GM12878 (cell line): ENCODE results near the gene ABCA2.
"Not testable (repeated sequence)": the region's sequence is repeated elsewhere in the genome, so short reads cannot be mapped to it uniquely, and the experiment has no call there.

Source experiments
- ATF7 ChIP-seq: fragments of 450-650 bp; IDR thresholded peaks from 2 replicates; pipeline ENCODE4 v1.6.1; 2016; ENCODE audit warnings: low read depth, mild to moderate bottlenecking
- CBX3 ChIP-seq: fragments of 200-600 bp; sonication (generic); IDR thresholded peaks from 2 replicates; pipeline ENCODE4 v1.6.1; 2016; ENCODE audit warnings: low read depth, borderline replicate concordance
- CHD4 ChIP-seq: fragments of 200-600 bp; sonication (generic); IDR thresholded peaks from 2 replicates; pipeline ENCODE4 v1.6.1; 2016; ENCODE audit warnings: mild to moderate bottlenecking
- GABPA ChIP-seq: IDR thresholded peaks from 2 replicates; pipeline ENCODE4 v1.6.1; 2014; ENCODE audit warnings: antibody characterized with exemption, low read depth, mild to moderate bottlenecking, inconsistent platforms
- HCFC1 ChIP-seq: fragments of 150-350 bp; IDR thresholded peaks from 2 replicates; pipeline ENCODE4 v1.6.1; 2014; ENCODE audit warnings: low read length
- MAX ChIP-seq: IDR thresholded peaks from 2 replicates; pipeline ENCODE4 v1.6.1; 2012; ENCODE audit warnings: low read depth, low read length, improper control_type of control experiment
- RCOR1 ChIP-seq: conservative IDR thresholded peaks from 2 replicates; pipeline ENCODE4 v1.6.1; 2012; ENCODE audit warnings: low read depth, low read length, improper control_type of control experiment
- RELA ChIP-seq: fragments of 450-650 bp; IDR thresholded peaks from 2 replicates; pipeline ENCODE4 v1.8.0; 2014; ENCODE audit warnings: borderline replicate concordance; ENCODE audit not compliant: partially characterized antibody
- RFX5 ChIP-seq: IDR thresholded peaks from 2 replicates; pipeline ENCODE4 v1.6.1; 2011; ENCODE audit warnings: low read depth, low read length, improper control_type of control experiment
- TCF12 ChIP-seq: IDR thresholded peaks from 2 replicates; pipeline ENCODE4 v1.6.1; 2011; ENCODE audit warnings: low read depth, mild to moderate bottlenecking, low read length
- ZNF24 ChIP-seq: fragments of 450-650 bp; IDR thresholded peaks from 2 replicates; pipeline ENCODE4 v1.6.1; 2017; ENCODE audit warnings: antibody characterized with exemption, mild to moderate bottlenecking
- TF ChIP-seq, protein P1 (sequence below): IDR thresholded peaks from 2 replicates; pipeline ENCODE4 v1.6.1; 2012; ENCODE audit warnings: mild to moderate bottlenecking, low read depth, low read length
- TF ChIP-seq, protein P2 (sequence below), 3 experiments: IDR thresholded peaks in 2 of 3; conservative IDR thresholded peaks in 1 of 3; 2 replicates each; pipeline ENCODE4 v1.5.1; 2011; ENCODE audit warnings: low read depth in 3 of 3, low read length in 3 of 3, mild to moderate bottlenecking in 3 of 3, control low read depth in 2 of 3, moderate library complexity in 2 of 3, inconsistent platforms in 1 of 3, mixed read lengths in 1 of 3; ENCODE audit not compliant: control insufficient read depth in 2 of 3, insufficient read depth in 1 of 3; ENCODE audit errors: extremely low read depth in 1 of 3

GRCh38 chr9:137033481-137033880 is 5.4 kb upstream of the ABCA2 start:
- TF ChIP-seq CBX3, HCFC1, RELA, RFX5, GABPA, TCF12, ATF7, ZNF24, RCOR1, MAX, CHD4: not testable (repeated sequence)
- TF ChIP-seq, protein P1, sequence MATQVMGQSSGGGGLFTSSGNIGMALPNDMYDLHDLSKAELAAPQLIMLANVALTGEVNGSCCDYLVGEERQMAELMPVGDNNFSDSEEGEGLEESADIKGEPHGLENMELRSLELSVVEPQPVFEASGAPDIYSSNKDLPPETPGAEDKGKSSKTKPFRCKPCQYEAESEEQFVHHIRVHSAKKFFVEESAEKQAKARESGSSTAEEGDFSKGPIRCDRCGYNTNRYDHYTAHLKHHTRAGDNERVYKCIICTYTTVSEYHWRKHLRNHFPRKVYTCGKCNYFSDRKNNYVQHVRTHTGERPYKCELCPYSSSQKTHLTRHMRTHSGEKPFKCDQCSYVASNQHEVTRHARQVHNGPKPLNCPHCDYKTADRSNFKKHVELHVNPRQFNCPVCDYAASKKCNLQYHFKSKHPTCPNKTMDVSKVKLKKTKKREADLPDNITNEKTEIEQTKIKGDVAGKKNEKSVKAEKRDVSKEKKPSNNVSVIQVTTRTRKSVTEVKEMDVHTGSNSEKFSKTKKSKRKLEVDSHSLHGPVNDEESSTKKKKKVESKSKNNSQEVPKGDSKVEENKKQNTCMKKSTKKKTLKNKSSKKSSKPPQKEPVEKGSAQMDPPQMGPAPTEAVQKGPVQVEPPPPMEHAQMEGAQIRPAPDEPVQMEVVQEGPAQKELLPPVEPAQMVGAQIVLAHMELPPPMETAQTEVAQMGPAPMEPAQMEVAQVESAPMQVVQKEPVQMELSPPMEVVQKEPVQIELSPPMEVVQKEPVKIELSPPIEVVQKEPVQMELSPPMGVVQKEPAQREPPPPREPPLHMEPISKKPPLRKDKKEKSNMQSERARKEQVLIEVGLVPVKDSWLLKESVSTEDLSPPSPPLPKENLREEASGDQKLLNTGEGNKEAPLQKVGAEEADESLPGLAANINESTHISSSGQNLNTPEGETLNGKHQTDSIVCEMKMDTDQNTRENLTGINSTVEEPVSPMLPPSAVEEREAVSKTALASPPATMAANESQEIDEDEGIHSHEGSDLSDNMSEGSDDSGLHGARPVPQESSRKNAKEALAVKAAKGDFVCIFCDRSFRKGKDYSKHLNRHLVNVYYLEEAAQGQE: not testable (repeated sequence)
- TF ChIP-seq, protein P2, sequence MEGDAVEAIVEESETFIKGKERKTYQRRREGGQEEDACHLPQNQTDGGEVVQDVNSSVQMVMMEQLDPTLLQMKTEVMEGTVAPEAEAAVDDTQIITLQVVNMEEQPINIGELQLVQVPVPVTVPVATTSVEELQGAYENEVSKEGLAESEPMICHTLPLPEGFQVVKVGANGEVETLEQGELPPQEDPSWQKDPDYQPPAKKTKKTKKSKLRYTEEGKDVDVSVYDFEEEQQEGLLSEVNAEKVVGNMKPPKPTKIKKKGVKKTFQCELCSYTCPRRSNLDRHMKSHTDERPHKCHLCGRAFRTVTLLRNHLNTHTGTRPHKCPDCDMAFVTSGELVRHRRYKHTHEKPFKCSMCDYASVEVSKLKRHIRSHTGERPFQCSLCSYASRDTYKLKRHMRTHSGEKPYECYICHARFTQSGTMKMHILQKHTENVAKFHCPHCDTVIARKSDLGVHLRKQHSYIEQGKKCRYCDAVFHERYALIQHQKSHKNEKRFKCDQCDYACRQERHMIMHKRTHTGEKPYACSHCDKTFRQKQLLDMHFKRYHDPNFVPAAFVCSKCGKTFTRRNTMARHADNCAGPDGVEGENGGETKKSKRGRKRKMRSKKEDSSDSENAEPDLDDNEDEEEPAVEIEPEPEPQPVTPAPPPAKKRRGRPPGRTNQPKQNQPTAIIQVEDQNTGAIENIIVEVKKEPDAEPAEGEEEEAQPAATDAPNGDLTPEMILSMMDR (IDR thresholded peaks at IDR 0.05 in 2 of 3, conservative IDR thresholded peaks at IDR 0.05 in 1 of 3; ENCODE audit: control insufficient read depth in 2 of 3, extremely low read depth in 1 of 3, insufficient read depth in 1 of 3, low read depth in 3 of 3, low read length in 3 of 3): not testable (repeated sequence)
